Neuron (in vitro differentiated cells): ENCODE data around the gene CSF1.
"Not testable (repeated sequence)": the region's sequence is repeated elsewhere in the genome, so short reads cannot be mapped to it uniquely, and the experiment has no call there.

Source experiments
- H2AFZ ChIP-seq: one replicate; pipeline ENCODE4 v1.6.1; 2013; ENCODE audit warnings: low read depth, mild to moderate bottlenecking, inconsistent platforms, low read length, moderate library complexity
- H3K27me3 ChIP-seq: one replicate; pipeline ENCODE4 v1.6.1; 2013; ENCODE audit warnings: low read length; ENCODE audit not compliant: insufficient read depth
- H3K36me3 ChIP-seq: one replicate; pipeline ENCODE4 v1.6.1; 2013; ENCODE audit warnings: low read length; ENCODE audit not compliant: insufficient read depth
- H3K4me1 ChIP-seq: one replicate; pipeline ENCODE4 v1.6.1; 2013; ENCODE audit warnings: low read length; ENCODE audit not compliant: insufficient read depth
- H3K4me3 ChIP-seq: 2 replicates; pipeline ENCODE4 v1.5.1; 2013; ENCODE audit warnings: mild to moderate bottlenecking, low read length, moderate library complexity
- H3K9me3 ChIP-seq: one replicate; pipeline ENCODE4 v1.6.1; 2013; ENCODE audit warnings: low read length

The CSF1 gene

GRCh38 chr1:109878531-109879104, 32.0 kb upstream of the CSF1 start:
- H3K36me3 ChIP-seq: no peaks in the 10 kb centered on the region
- no peaks in the 10 kb centered on the region for H3K27me3 ChIP-seq
- H2AFZ ChIP-seq: no peak overlapping the region
- peaks cover 57% of the 10 kb centered on the region for H3K4me1 ChIP-seq
- no peaks in the 10 kb centered on the region for H3K9me3 ChIP-seq
- no peak overlapping the region for H3K4me3 ChIP-seq

- H3K36me3 ChIP-seq, H3K9me3 ChIP-seq, H3K4me3 ChIP-seq, H3K27me3 ChIP-seq, H2AFZ ChIP-seq: not testable (repeated sequence)
- peaks cover 49% of the 10 kb centered on the region for H3K4me1 ChIP-seq
Observed at GRCh38 chr1:109879371-109879770, 31.3 kb upstream of the CSF1 start.

GRCh38 chr1:109879881-109880525, 30.6 kb upstream of the CSF1 start:
- H3K4me3 ChIP-seq: no peak overlapping the region
- no peaks in the 10 kb centered on the region for H3K27me3 ChIP-seq
- H3K4me1 ChIP-seq: peaks cover 47% of the 10 kb centered on the region
- H3K9me3 ChIP-seq: no peaks in the 10 kb centered on the region
- H3K36me3 ChIP-seq: no peaks in the 10 kb centered on the region
- no peak overlapping the region for H2AFZ ChIP-seq

GRCh38 chr1:109880971-109881894, 29.4 kb upstream of the CSF1 start:
- Histone ChIP-seq H3K27me3 (peaks cover 2% of the 10 kb centered on the region), H3K9me3 (no peaks in the 10 kb centered on the region), H3K36me3 (no peaks in the 10 kb centered on the region), H2AFZ (no peak overlapping the region), H3K4me1 (peaks cover 45% of the 10 kb centered on the region), H3K4me3 (no peak overlapping the region)

- H3K9me3 ChIP-seq: no peaks in the 10 kb centered on the region
- H3K4me1 ChIP-seq: peaks cover 38% of the 10 kb centered on the region
- H3K36me3 ChIP-seq: no peaks in the 10 kb centered on the region
- H3K4me3 ChIP-seq: no peak overlapping the region
- H3K27me3 ChIP-seq: peaks cover 2% of the 10 kb centered on the region
- no peak overlapping the region for H2AFZ ChIP-seq
Observed at GRCh38 chr1:109881906-109882287, 28.8 kb upstream of the CSF1 start.

- Histone ChIP-seq H3K9me3 (no peaks in the 10 kb centered on the region), H2AFZ (no peak overlapping the region), H3K4me3 (no peak overlapping the region), H3K4me1 (peaks cover 31% of the 10 kb centered on the region), H3K36me3 (no peaks in the 10 kb centered on the region), H3K27me3 (peaks cover 2% of the 10 kb centered on the region)
Observed at GRCh38 chr1:109882288-109883245, 28.1 kb upstream of the CSF1 start.

- H3K9me3 ChIP-seq: no peaks in the 10 kb centered on the region
- peaks cover 27% of the 10 kb centered on the region for H3K4me1 ChIP-seq
- H3K36me3 ChIP-seq: no peaks in the 10 kb centered on the region
- no peak overlapping the region for H2AFZ ChIP-seq
- H3K27me3 ChIP-seq: peaks cover 2% of the 10 kb centered on the region
- no peak overlapping the region for H3K4me3 ChIP-seq
Observed at GRCh38 chr1:109883248-109883955, 27.2 kb upstream of the CSF1 start.

- Histone ChIP-seq H3K36me3 (no peaks in the 10 kb centered on the region), H3K27me3 (peaks cover 2% of the 10 kb centered on the region), H3K4me1 (peaks cover 17% of the 10 kb centered on the region), H3K4me3 (no peak overlapping the region), H3K9me3 (no peaks in the 10 kb centered on the region), H2AFZ (no peak overlapping the region)
Observed at GRCh38 chr1:109884242-109884891, 26.3 kb upstream of the CSF1 start.

- Histone ChIP-seq H3K4me3 (no peak overlapping the region), H3K27me3 (peaks cover 2% of the 10 kb centered on the region), H3K9me3 (no peaks in the 10 kb centered on the region), H3K36me3 (no peaks in the 10 kb centered on the region), H2AFZ (no peak overlapping the region), H3K4me1 (peaks cover 16% of the 10 kb centered on the region)
Observed at GRCh38 chr1:109885589-109885988, 25.1 kb upstream of the CSF1 start.

- Histone ChIP-seq H3K36me3 (no peaks in the 10 kb centered on the region), H3K4me3 (no peak overlapping the region), H3K4me1 (peaks cover 3% of the 10 kb centered on the region), H2AFZ (no peak overlapping the region), H3K9me3 (no peaks in the 10 kb centered on the region), H3K27me3 (peaks cover 2% of the 10 kb centered on the region)
Observed at GRCh38 chr1:109886827-109887226, 23.8 kb upstream of the CSF1 start.

GRCh38 chr1:109887271-109887670, 23.4 kb upstream of the CSF1 start:
- Histone ChIP-seq H3K4me1 (no peaks in the 10 kb centered on the region), H3K27me3 (peaks cover 2% of the 10 kb centered on the region), H3K4me3 (no peak overlapping the region), H3K36me3 (no peaks in the 10 kb centered on the region), H3K9me3 (no peaks in the 10 kb centered on the region), H2AFZ (no peak overlapping the region)

- Histone ChIP-seq H3K4me3 (no peak overlapping the region), H3K27me3 (peaks cover 2% of the 10 kb centered on the region), H2AFZ (no peak overlapping the region), H3K36me3 (no peaks in the 10 kb centered on the region), H3K4me1 (no peaks in the 10 kb centered on the region), H3K9me3 (no peaks in the 10 kb centered on the region)
Observed at GRCh38 chr1:109887884-109888283, 22.8 kb upstream of the CSF1 start.
